ENCODE results near the gene THAP4.

The THAP4 gene

DNA sequence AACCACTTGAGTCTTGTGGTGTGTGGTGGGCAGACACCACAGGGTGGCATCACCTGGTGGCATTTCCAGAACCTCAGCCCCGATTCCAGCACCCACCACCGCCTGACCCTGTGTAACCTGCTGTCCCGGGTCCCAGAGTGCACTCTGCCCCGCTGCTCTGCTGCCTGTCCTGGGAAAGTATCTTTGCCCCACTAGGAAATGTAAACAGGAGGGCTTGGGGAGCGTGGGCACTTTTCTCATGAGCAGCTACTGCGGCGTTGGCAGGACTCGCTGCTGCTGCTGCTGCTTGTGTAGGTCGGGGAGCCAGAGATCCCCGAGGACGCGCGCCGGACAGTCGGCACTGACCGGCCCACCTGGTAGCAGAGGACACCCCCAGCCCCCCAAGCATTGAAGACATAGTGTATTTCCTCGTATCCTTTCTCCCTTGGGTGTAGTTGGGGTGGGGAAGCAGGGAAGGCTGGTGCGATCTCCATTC, 36.3 kb upstream of the THAP4 start:
- Histone ChIP-seq H3K27me3 (ENCODE audit: insufficient read depth, low read depth, severe bottlenecking) (no peaks in the 10 kb centered on the region), H3K27ac (no peak overlapping the region), H3K36me3 (peaks cover 76% of the 10 kb centered on the region), H3K9me3 (ENCODE audit: severe bottlenecking) (no peaks in the 10 kb centered on the region), H3K4me3 (ENCODE audit: low read depth, low read length) (no peak overlapping the region)
- no peak for DNase-seq
- TF ChIP-seq, protein P1, sequence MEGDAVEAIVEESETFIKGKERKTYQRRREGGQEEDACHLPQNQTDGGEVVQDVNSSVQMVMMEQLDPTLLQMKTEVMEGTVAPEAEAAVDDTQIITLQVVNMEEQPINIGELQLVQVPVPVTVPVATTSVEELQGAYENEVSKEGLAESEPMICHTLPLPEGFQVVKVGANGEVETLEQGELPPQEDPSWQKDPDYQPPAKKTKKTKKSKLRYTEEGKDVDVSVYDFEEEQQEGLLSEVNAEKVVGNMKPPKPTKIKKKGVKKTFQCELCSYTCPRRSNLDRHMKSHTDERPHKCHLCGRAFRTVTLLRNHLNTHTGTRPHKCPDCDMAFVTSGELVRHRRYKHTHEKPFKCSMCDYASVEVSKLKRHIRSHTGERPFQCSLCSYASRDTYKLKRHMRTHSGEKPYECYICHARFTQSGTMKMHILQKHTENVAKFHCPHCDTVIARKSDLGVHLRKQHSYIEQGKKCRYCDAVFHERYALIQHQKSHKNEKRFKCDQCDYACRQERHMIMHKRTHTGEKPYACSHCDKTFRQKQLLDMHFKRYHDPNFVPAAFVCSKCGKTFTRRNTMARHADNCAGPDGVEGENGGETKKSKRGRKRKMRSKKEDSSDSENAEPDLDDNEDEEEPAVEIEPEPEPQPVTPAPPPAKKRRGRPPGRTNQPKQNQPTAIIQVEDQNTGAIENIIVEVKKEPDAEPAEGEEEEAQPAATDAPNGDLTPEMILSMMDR (IDR thresholded peaks at IDR 0.05; ENCODE audit: low read depth, low read length) = no peak

DNA sequence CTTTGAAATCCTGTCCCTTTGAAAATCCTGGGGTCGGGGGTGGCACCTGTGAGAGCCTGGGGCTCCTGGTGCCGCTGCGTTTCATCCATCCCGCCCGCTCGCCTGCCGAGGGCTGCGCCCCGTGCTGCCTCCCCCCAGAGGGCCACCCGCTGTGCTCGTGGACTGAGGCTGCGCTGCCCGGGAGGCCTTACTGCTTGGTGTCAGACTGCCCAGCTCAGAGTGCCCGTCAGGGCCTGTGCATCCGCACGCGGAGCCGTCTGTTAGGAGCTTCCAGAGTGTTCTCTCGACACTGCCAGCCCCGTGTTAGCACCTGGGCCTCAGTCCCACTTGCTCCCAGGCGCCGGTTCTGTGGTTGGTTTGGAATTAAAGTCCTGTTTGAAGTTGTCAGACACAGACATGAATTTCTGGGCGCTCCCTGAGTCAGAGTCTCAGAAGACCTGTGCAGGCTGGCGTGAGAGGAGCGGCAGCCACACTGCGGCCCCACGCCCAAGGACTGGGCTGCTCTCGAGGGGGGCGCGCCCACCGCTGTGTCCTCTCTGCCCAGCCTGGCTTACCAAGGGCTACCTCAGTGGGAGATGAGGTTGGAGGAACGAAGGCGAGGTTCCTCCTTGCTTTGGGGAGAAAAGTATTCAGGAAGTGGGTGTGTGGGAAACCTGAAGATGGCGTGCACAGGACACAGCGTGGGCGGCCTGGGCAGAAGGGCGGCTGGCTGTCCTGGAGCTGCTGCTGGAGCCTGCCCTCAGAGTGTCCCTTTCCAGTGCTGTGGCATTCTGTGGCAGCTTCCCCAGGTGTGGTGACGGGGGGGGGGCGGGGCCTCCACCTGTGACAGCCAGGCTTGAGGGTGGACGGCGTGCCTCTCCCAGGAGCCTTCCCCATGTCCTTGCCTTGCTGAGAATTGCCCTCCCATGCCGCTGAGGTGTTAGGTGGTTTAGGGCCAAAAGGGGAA, 35.6 kb upstream of the THAP4 start:
- no peaks in the 10 kb centered on the region for H3K27me3 ChIP-seq (ENCODE audit: insufficient read depth, low read depth, severe bottlenecking)
- H3K4me3 ChIP-seq (ENCODE audit: low read depth, low read length) = no peak overlapping the region
- H3K27ac ChIP-seq = no peak overlapping the region
- H3K9me3 ChIP-seq (ENCODE audit: severe bottlenecking) = no peaks in the 10 kb centered on the region
- TF ChIP-seq, protein P1 (IDR thresholded peaks at IDR 0.05; ENCODE audit: low read depth, low read length) = no peak
- peaks cover 76% of the 10 kb centered on the region for H3K36me3 ChIP-seq
- no peak for DNase-seq

DNA sequence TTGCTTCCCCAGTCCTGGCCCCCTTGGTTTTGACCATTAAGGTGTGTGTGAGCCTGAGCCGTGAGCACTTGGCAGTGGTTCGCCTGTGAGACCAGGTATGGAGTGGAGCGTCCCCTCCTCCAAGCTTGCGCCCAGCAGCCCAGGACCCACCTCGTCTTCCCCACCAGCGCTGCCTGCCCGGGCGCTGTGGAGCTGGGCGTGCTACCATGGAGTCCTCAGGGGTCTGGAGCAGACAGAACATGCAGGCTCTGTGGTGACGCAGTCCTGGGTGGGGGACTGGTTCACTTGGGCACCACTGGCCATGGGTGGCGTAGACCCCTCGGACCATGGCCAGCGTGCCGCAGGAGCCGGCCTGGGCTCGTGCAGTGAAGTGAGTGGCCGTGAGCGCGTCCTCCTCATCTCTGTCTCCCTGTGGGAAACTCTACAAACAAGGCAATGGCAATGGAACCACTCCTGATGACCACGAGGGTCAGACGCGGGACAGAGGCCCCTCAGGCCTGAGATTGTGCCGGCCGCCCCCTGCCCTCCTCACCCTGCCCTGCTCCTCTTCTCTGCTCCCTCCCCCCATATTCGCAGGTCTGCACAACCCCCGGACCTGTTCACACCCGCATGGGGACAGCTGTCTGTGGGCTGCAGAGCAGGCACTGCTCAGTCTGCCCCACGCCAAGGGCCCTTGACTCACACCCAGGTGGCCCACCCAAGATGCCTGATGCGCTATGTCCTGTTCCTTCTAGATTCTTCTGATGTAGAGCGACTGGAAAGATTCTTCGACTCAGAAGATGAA, 34.7 kb upstream of the THAP4 start:
- TF ChIP-seq, protein P1 (IDR thresholded peaks at IDR 0.05; ENCODE audit: low read depth, low read length) = no peak
- Histone ChIP-seq H3K36me3 (peaks cover 76% of the 10 kb centered on the region), H3K27ac (no peak overlapping the region), H3K4me3 (ENCODE audit: low read depth, low read length) (no peak overlapping the region), H3K9me3 (ENCODE audit: severe bottlenecking) (no peaks in the 10 kb centered on the region), H3K27me3 (ENCODE audit: insufficient read depth, low read depth, severe bottlenecking) (no peaks in the 10 kb centered on the region)
- DNase-seq = no peak

DNA sequence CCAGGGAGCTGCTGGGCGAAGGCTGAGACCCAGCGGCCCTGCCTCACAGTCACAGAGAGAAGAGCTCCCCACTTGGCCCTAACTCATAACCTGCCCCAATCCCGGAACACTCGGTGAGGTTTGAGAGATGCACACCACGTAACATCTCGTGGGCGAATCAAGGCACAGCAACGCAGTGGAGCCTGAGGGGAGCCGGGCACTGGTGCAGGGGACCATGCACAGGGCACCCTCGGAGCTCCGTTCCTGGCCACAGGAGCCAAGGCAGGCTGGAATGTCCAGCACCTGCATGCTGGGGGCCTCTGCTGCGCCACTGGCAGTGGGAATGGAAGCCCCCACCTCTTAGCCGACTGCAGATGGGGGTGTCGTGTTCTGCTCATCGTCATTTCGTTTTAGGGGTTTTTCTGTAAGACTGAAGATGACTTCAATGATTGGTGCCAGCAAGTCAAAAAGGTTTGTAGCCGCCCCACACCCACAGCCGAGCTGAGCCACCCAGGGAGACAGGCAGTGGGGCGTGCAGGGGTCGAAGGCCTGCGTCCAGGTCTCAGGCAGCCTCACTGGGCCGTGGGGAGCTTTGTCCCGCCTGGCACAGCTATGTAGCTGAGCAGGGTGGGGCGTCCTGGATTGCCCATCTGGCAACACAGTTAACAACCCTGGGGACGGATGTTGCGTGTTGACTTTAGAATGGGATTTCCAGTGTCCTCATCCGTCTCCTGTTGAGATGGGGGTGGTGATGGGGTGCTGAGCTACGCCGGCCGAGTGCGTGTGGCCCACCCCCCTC, 33.6 kb upstream of the THAP4 start:
- Histone ChIP-seq H3K9me3 (ENCODE audit: severe bottlenecking) (no peaks in the 10 kb centered on the region), H3K36me3 (peaks cover 67% of the 10 kb centered on the region), H3K4me3 (ENCODE audit: low read depth, low read length) (no peak overlapping the region), H3K27me3 (ENCODE audit: insufficient read depth, low read depth, severe bottlenecking) (no peaks in the 10 kb centered on the region), H3K27ac (no peak overlapping the region)
- no peak for DNase-seq
- TF ChIP-seq, protein P1 (IDR thresholded peaks at IDR 0.05; ENCODE audit: low read depth, low read length) = no peak

DNA sequence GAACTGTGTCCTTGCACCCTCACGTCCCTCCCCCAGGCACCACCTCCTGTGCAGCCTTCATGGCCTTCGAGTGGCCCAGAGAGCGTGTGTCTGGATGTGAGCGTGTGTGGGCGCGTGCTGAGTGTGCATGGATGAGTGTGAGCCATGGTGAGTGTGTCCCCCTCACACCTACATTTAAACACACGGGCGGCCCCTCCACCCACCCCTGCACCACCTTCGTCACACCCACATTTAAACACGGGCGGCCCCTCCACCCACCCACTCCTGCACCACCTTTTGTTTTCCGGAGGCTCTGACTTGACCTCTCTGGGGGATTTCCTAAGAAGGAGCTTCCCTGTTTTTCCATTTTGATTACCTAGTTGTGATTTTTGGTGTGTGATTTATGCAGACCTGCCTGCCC, 31.9 kb upstream of the THAP4 start:
- TF ChIP-seq, protein P1 (IDR thresholded peaks at IDR 0.05; ENCODE audit: low read depth, low read length) = no peak
- Histone ChIP-seq H3K27ac (no peak overlapping the region), H3K9me3 (ENCODE audit: severe bottlenecking) (no peaks in the 10 kb centered on the region), H3K4me3 (ENCODE audit: low read depth, low read length) (no peak overlapping the region), H3K27me3 (ENCODE audit: insufficient read depth, low read depth, severe bottlenecking) (no peaks in the 10 kb centered on the region), H3K36me3 (peaks cover 53% of the 10 kb centered on the region)
- no peak for DNase-seq

All from WERI-Rb-1 (cell line).